ENCODE data around the gene PLXDC1.

- TF ChIP-seq, protein P1, sequence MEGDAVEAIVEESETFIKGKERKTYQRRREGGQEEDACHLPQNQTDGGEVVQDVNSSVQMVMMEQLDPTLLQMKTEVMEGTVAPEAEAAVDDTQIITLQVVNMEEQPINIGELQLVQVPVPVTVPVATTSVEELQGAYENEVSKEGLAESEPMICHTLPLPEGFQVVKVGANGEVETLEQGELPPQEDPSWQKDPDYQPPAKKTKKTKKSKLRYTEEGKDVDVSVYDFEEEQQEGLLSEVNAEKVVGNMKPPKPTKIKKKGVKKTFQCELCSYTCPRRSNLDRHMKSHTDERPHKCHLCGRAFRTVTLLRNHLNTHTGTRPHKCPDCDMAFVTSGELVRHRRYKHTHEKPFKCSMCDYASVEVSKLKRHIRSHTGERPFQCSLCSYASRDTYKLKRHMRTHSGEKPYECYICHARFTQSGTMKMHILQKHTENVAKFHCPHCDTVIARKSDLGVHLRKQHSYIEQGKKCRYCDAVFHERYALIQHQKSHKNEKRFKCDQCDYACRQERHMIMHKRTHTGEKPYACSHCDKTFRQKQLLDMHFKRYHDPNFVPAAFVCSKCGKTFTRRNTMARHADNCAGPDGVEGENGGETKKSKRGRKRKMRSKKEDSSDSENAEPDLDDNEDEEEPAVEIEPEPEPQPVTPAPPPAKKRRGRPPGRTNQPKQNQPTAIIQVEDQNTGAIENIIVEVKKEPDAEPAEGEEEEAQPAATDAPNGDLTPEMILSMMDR (IDR thresholded peaks at IDR 0.05), result no peak
- TF ChIP-seq POLR2A (IDR thresholded peaks at IDR 0.05), result no peak
These were observed 50.9 kb downstream of the PLXDC1 start for GRCh38 chr17:39100530-39100929.

Data from uterus (tissue), 2 donors.